HEK293T (cell line): Measurements from ENCODE around the gene BEX4.

Experiments used
- ARNT ChIP-seq: fragments of 450-650 bp; IDR thresholded peaks from 2 replicates; pipeline ENCODE4 v1.6.1; 2017; ENCODE audit warnings: mild to moderate bottlenecking
- BHLHE40 ChIP-seq: fragments of 450-650 bp; IDR thresholded peaks from 2 replicates; pipeline ENCODE4 v1.6.1; 2016; ENCODE audit warnings: mild to moderate bottlenecking, moderate library complexity, borderline replicate concordance
- FOXA1 ChIP-seq: fragments of 450-650 bp; IDR thresholded peaks from 2 replicates; pipeline ENCODE4 v1.6.1; 2016; ENCODE audit warnings: mild to moderate bottlenecking
- FOXK2 ChIP-seq: fragments of 450-650 bp; IDR thresholded peaks from 2 replicates; pipeline ENCODE4 v1.6.1; 2016; ENCODE audit warnings: mild to moderate bottlenecking
- FOXM1 ChIP-seq: fragments of 450-650 bp; IDR thresholded peaks from 2 replicates; pipeline ENCODE4 v1.6.1; 2017; ENCODE audit warnings: mild to moderate bottlenecking, borderline replicate concordance
- HDGF ChIP-seq: fragments of 450-650 bp; IDR thresholded peaks from 2 replicates; pipeline ENCODE4 v1.6.1; 2017; ENCODE audit warnings: antibody characterized with exemption, borderline replicate concordance
- LEF1 ChIP-seq: fragments of 450-650 bp; IDR thresholded peaks from 2 replicates; pipeline ENCODE4 v1.6.1; 2017; ENCODE audit warnings: mild to moderate bottlenecking, borderline replicate concordance
- NFRKB ChIP-seq: fragments of 450-650 bp; IDR thresholded peaks from 2 replicates; pipeline ENCODE4 v1.6.1; 2016; ENCODE audit warnings: mild to moderate bottlenecking, moderate library complexity
- SUZ12 ChIP-seq: fragments of 450-650 bp; IDR thresholded peaks from 2 replicates; pipeline ENCODE4 v1.6.1; 2016; ENCODE audit warnings: mild to moderate bottlenecking
- TARDBP ChIP-seq: fragments of 450-650 bp; IDR thresholded peaks from 2 replicates; pipeline ENCODE4 v1.6.1; 2016
- ZNF384 ChIP-seq: fragments of 450-650 bp; IDR thresholded peaks from 2 replicates; pipeline ENCODE4 v1.6.1; 2016
- TF ChIP-seq, protein P1 (sequence below): fragments of 450-650 bp; IDR thresholded peaks from 2 replicates; pipeline ENCODE4 v1.6.1; 2016

DNA sequence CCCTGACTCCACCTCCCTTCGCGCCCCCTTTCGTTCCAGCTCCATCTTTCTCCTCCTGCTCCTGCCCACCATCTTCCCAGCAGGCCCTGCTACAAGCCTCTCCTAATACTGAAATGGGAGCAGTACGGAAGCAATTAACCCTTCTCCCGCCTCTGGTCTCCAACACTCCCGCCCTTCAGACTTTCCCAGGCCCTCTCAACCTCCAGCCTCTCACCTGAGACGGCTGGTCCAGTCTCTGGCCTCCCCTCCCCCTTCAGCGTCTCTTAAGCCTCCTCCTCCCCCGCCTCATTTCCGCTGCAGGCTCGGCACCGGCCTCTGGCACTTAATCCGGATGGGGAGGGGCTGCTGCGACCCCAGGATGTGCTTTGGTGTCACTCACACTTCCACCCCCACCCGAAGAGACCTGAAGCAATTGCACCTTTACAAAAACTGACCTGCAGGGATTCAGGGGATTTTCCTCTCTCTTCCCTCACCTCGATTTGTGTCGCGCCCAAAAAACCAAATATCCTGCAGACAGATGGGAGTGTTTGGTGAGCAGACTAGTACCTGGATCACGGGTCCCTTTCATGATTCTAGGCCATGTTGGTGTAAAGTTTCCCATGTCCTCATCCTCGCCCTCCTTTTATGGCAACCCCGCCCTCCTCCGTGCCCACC is 39.4 kb downstream of the BEX4 start:
- no peak for TF ChIP-seq FOXA1
- no peak for TF ChIP-seq TARDBP
- no peak for TF ChIP-seq SUZ12
- no peak for TF ChIP-seq LEF1
- no peak for TF ChIP-seq HDGF
- no peak for TF ChIP-seq ARNT
- no peak for TF ChIP-seq ZNF384
- no peak for TF ChIP-seq FOXK2
- no peak for TF ChIP-seq FOXM1
- no peak for TF ChIP-seq BHLHE40
- TF ChIP-seq, protein P1, sequence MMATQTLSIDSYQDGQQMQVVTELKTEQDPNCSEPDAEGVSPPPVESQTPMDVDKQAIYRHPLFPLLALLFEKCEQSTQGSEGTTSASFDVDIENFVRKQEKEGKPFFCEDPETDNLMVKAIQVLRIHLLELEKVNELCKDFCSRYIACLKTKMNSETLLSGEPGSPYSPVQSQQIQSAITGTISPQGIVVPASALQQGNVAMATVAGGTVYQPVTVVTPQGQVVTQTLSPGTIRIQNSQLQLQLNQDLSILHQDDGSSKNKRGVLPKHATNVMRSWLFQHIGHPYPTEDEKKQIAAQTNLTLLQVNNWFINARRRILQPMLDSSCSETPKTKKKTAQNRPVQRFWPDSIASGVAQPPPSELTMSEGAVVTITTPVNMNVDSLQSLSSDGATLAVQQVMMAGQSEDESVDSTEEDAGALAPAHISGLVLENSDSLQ, result peak; percentile 75
- TF ChIP-seq NFRKB, result no peak
